ENCODE results near the gene PSG3. TPM values are rescaled to one million over a fixed set of nuclear protein-coding genes. Genes with fewer than 3 reads are reported as not detected.

Gene PSG3
- total RNA-seq: not detected in 2 replicates

GRCh38 chr19:42740381-42740780 lies at the start of gene PSG3:
Gene PSG3 (minus strand): TSS chr19:42740481. CDS start chr19:42740384, 97 bp downstream.

Other genes with a start within 250 kb of the PSG3 start
- not detected in 2 replicates for gene CEACAM1, start 212.0 kb downstream of the PSG3 start, total RNA-seq
- gene CEACAM8, start 145.6 kb downstream of the PSG3 start, total RNA-seq: not detected in 2 replicates
- not detected in 2 replicates for gene PSG8, start 25.2 kb upstream of the PSG3 start, total RNA-seq
- not detected in 2 replicates for gene PSG1, start 139.2 kb upstream of the PSG3 start, total RNA-seq
- not detected in 2 replicates for gene PSG6, start 177.4 kb upstream of the PSG3 start, total RNA-seq
- not detected in 2 replicates for gene PSG7, start 196.7 kb upstream of the PSG3 start, total RNA-seq

Data from cardiac ventricle fibroblast (primary cell).